ENCODE measurements around the gene P2RY12. TPM values are rescaled to one million over a fixed set of nuclear protein-coding genes. Genes with fewer than 3 reads are reported as not detected.

P2RY12 gene
- total and polyA plus RNA-seq, 2 of the 4 experiments (the other 2 are of a cell fraction), result not detected

GRCh38 chr3:151322511-151322910 is 62.0 kb downstream of the P2RY12 start:
- Histone ChIP-seq H2AK9ac (replicated peaks; ENCODE audit: low read depth, low read length, poor library complexity) (no peak overlapping the region), H3K23ac (ENCODE audit: low read depth, low read length) (no peak overlapping the region), H4K5ac (ENCODE audit: low read depth, low read length) (no peak overlapping the region), H4K8ac (ENCODE audit: low read depth in 2 of 2, low read length in 2 of 2) (no peak overlapping the region), H3K4ac (ENCODE audit: low read depth, low read length) (no peak overlapping the region), H3K9me1 (ENCODE audit: insufficient read depth, low read length) (peaks cover 3% of the 10 kb centered on the region; the same call in 1 of the 2 replicates), H2BK20ac (ENCODE audit: low read depth, low read length) (no peak overlapping the region), H4K20me1 (ENCODE audit: insufficient read depth, low read length) (no peaks in the 10 kb centered on the region), H2AK5ac (ENCODE audit: low read depth, low read length) (no peak overlapping the region), H3K79me1 (ENCODE audit: low read depth in 1 of 2, low read length in 2 of 2) (no peaks in the 10 kb centered on the region), H3K4me1 (ENCODE audit: control insufficient read depth, insufficient read depth, low read length) (peaks cover 14% of the 10 kb centered on the region), H3K27ac (ENCODE audit: insufficient read depth, low read length) (no peak overlapping the region), H4K91ac (ENCODE audit: insufficient read depth, low read depth, low read length) (no peak overlapping the region), H3K9me3 (ENCODE audit: control insufficient read depth, insufficient read depth, low read length) (no peaks in the 10 kb centered on the region), H3K27me3 (ENCODE audit: control insufficient read depth, insufficient read depth, low read length) (no peaks in the 10 kb centered on the region), H3K4me3 (ENCODE audit: insufficient read depth, low read depth, low read length) (no peak overlapping the region), H3K56ac (ENCODE audit: extremely low read depth, insufficient read depth, low read length) (no peak overlapping the region), H3K18ac (ENCODE audit: low read depth, low read length) (no peak overlapping the region), H2BK120ac (ENCODE audit: low read depth, low read length) (no peak overlapping the region), H2AFZ (replicated peaks; ENCODE audit: low read length, poor library complexity) (no peak overlapping the region), H3K9ac (ENCODE audit: low read depth, low read length) (no peak overlapping the region), H3K4me2 (ENCODE audit: low read depth, low read length) (no peak overlapping the region), H2BK15ac (ENCODE audit: low read depth, low read length) (no peak overlapping the region), H2BK5ac (ENCODE audit: low read depth, low read length, poor library complexity, severe bottlenecking) (no peak overlapping the region), H3K36me3 (ENCODE audit: control insufficient read depth, insufficient read depth, low read length) (no peaks in the 10 kb centered on the region), H3K14ac (replicated peaks; ENCODE audit: low read depth, low read length) (no peak overlapping the region)
- TF ChIP-seq USF2 (IDR thresholded peaks at IDR 0.05; ENCODE audit: low read depth, low read length) (no peak), ELK1 (IDR thresholded peaks at IDR 0.05; ENCODE audit: borderline replicate concordance, low read depth, low read length) (no peak), POLR2A (IDR thresholded peaks at IDR 0.05; ENCODE audit: low read depth, low read length) (no peak), SMC3 (IDR thresholded peaks at IDR 0.05; ENCODE audit: low read depth, low read length) (no peak), RAD21 (IDR thresholded peaks at IDR 0.05; ENCODE audit: low read length) (no peak), RCOR1 (IDR thresholded peaks at IDR 0.05; ENCODE audit: insufficient replicate concordance, low read length) (no peak), CEBPB (IDR thresholded peaks at IDR 0.05; ENCODE audit: low read depth, low read length) (no peak), MXI1 (IDR thresholded peaks at IDR 0.05; ENCODE audit: borderline replicate concordance, low read depth, low read length) (no peak), MAZ (IDR thresholded peaks at IDR 0.05; ENCODE audit: borderline replicate concordance, low read depth, low read length) (no peak), CHD1 (IDR thresholded peaks at IDR 0.05; ENCODE audit: low read depth, low read length) (no peak), FOS (IDR thresholded peaks at IDR 0.05; ENCODE audit: low read depth, low read length) (no peak), MAFK (IDR thresholded peaks at IDR 0.05; ENCODE audit: low read depth, low read length) (no peak)
- ATAC-seq (ENCODE audit: low read depth), result no peak
- in situ Hi-C loops (cut with MboI; ENCODE audit: low sequenced_read_pairs) (no loop called here), intact Hi-C loops (cut with micrococcal nuclease) (no loop called here), dilution Hi-C loops (cut with HindIII; ENCODE audit: low sequenced_read_pairs, unreplicated experiment) (no loop called here)
- no TSS peak for BruUV-seq (replicated peaks)
- POLR2A ChIA-PET (ENCODE audit: unreplicated experiment), result no interaction called here
- DNase-seq, result no peak
- CTCF ChIA-PET, result interaction anchor here (0.7 kb wide), 1 partner anchor 38 kb away, joined by 3 read pairs; no protein-coding TSS in a partner anchor
- WGBS, 2 experiments (ENCODE audit: extremely low coverage in 2 of 2, insufficient read length in 1 of 2), result no CpG with 5 or more reads among the region's 1 CpG
